Hematopoietic multipotent progenitor cell (in vitro differentiated cells): Measurements from ENCODE around the gene DDX1. TPM values are rescaled to one million over a fixed set of nuclear protein-coding genes. Genes with fewer than 3 reads are reported as not detected.
"Not testable (repeated sequence)": the region's sequence is repeated elsewhere in the genome, so short reads cannot be mapped to it uniquely, and the experiment has no call there.

ENCODE experiments used
- DNase-seq, 3 donors: peaks; one replicate each; pipeline ENCODE4 v3.0.0-alpha.2; 2011 to 2015; ENCODE audit warnings: low read depth in 2 of 3, low spot score in 2 of 3
- total RNA-seq: library from RNA; depleted of rRNA; stranded (reverse); fragments of >200 nt; gene quantifications from one replicate; pipeline ENCODE4 v1.2.3, GENCODE V29; 2012

Gene DDX1
- total RNA-seq, 1 donor = 22.1 TPM

DNA sequence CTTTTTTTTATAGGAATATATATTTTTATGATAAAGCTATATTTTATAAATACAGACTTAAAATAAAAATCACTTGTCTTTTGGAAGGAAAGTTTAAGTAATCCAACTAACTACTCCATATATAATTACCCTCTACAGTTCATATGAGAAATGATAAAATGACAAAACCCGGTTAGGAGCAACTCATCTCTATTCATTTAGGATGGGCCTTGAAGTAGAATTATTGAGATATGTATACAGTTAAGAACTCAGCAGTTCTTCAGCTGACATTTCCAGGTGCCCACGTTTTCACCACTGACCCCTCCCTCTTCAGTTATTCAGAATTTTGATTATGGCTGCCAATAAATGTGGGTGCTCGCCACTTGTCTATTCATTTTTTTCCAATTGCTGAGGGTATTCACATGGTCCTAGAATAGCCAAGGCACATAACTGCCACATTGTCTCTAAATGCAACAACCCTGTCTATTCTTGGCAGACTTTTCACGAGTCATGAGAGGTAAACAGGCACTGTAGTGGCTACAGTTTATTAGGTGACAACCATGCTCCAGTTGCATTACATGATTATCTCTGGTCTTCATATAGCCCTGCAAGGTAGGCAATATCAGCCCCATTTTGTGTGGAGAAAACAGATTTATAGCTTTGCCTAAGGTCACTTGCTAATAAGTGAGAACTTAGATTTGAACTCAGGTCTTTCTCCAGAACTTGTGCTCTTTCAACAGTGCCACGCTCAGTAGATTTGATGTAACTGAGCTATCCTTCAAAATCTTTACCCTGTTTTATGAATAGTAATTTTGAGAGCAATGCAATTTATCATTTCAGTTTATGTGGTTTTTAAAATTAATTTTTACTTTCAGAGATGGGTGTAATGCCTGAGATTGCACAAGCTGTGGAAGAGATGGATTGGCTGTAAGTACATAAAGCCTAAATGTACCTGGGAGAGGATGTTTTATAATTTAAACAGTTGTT is 2.9 kb downstream of the DDX1 start:
- no peak for DNase-seq

DNA sequence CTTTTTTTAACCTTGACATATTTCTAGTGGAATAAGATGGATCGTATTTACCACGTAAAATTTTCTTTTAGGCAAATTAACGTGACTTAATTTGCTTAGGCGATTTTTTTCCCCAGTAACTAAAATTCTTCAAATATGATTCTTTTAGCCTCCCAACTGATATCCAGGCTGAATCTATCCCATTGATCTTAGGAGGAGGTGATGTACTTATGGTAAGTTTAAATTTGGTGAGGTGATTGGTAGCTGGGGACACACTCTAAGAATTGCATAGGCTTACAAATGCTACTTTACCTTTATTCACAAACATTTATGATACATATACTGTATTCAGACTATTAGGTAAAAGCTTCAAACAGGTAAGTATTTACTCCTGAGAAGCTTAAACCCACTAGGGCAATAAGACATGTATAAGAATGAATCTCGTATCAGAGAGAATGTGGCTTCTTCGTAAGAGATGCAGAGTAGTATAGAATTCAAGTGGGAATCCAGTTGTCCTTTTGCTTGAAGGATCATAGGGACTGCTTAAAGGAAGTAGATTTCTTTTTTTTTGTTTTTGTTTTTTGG is 3.8 kb downstream of the DDX1 start:
- DNase-seq = no peak

DNA sequence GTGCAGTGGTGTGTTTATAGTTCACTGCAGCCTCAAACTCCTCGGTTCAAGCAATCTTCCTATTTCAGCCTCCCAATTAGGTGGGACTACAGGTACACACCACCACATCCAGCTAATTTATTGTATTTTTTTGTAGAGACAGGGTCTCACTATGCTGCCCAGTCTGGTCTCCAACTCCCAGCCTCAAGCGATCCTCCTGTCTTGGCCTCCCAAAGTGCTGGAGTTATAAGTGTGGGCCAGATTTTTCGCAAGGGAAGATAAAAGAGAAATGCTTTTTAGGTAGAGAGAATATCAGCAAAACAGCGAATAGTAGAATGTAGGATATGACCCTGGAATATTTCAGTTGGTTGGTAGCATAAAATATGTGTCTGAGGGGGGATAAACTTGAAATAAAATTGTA is 4.3 kb downstream of the DDX1 start:
- no peak for DNase-seq

DNA sequence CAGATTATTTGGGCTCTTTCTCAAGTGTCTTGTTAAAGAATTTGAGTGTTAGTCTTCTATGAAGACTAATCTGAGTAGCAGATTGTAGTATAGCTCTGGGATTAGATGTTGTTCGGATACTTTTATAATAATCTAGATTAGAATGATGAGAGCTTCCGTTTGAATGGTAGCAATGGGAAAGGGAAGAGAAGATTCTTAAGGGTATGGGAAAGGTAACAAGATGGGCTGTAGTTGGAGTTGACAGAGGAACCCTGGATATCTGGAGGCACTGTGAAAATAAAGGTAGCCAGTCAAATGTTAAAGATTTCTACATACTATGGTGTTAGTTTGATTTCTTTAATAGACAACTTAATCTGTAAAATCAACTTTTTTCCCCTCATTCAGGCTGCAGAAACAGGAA is 4.7 kb downstream of the DDX1 start:
- no peak for DNase-seq

DNA sequence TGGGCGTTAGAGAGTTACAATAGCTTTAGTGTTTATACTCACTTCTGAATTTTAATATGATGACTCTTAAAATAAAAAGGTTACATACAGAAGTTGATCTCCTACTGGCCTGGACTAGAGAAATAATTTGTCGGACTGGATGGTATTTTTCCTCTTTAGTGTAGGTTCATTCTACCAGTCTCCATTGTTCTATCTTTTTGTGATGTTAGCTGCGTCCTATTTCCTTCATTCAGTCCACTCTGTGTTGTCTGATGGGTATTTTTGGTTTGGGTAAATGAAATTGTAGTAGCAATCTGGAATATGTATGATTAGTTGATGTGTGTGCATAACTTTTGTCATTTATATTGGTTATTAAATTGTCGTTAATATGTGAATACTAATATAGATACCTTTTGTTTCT is 5.3 kb downstream of the DDX1 start:
- no peak for DNase-seq

DNA sequence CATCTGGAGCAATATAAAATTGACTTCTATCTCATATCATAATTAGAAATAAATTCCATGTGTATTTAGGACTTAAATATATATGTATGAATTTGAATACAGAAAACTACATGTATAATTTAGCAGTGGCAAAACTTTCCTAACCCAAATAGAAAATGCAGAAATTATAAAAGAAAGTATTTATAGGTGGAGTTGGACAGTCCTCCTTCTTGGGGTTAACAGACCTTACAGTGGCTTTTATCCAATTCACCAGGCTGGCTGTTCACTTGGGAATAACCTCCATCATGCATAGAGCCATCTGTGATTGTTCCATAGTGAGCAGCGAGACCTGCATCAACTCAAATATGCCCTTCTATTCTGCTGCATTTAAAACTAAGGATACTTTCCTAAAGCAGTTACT is 8.3 kb downstream of the DDX1 start:
- no peak for DNase-seq

DNA sequence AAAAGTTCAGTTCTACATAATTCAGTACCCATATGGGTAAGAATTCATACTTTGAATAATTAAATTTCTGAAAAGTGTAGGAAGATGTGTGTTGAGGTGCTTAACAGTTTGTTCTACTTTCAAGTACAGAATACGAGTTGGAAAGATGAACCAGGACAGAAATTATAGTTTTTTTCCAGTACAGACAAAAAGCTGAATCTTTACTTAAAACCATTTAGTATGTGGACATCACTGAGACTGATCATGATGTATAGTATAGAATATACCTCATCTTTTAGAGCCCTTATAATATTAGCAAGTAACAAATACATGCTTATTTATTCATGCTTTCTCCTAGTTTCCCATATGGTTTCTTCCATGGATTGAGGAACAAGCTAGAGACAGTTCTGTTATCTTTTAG is 10.0 kb downstream of the DDX1 start:
- no peak for DNase-seq

DNA sequence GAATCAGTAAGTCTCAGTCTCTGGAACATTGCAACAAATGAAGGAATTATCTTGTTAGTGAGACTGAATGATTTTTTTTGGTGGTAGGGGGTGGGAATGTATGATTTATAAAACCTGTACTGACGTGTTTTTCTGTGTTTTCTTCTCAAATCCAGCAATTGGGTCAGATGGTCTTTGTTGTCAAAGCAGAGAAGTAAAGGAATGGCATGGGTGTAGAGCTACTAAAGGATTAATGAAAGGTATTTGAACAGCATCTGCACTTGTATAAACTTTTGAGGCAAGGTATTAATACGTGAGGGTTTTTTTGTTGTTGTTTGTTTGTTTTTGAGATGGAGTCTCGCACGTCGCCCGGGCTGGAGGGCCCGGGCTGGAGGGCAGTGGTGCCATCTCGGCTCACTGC is 10.7 kb downstream of the DDX1 start:
- DNase-seq = no peak

DNA sequence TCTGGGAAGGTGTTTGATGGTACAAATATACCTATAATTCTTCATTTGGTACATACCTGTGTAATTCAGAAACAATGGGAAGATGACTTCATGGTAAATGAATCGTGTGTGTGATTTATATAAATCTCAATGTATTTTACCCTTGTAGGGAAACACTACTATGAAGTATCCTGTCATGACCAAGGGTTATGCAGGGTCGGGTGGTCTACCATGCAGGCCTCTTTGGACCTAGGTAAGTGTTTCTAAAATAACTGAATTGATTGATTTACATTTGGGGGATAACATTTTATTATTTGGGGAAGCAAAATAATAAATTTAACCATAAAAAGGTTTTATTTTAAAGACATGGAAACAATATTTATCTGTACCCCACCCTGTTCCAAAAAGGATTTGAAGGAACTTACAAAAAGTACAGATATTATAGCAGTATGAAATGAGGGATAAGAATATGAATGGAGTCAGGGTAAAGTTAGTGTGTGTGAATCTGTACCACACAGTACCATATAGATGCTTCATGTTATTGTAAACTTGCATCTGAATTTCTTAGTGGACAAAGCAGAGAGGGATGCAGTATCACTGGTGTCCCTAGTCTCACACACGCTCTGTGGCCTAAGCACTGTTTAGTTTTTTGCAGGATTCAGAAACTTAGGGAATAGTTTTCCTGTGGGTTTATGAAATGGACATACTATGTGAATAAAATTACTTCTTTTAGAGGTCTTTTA is 11.5 kb downstream of the DDX1 start:
- DNase-seq = no peak

DNA sequence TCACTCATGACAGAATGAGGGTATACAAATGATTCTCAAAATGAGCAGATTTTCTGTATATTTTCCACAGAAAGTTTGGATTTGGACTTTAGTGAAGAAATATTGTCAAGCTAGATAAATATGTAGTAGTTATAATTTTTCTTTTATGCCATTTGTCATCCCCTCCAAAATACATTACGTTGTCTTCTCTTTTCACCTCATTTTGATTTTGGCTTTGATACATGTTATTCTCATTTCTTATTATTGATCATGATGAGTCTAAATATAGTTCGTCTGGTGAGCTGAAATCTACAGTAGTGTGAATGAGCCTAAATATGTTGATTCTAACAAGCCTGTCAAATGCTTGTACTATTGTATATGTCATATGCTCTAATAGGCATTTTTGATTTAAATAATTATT is 12.3 kb downstream of the DDX1 start:
- DNase-seq = no peak

DNA sequence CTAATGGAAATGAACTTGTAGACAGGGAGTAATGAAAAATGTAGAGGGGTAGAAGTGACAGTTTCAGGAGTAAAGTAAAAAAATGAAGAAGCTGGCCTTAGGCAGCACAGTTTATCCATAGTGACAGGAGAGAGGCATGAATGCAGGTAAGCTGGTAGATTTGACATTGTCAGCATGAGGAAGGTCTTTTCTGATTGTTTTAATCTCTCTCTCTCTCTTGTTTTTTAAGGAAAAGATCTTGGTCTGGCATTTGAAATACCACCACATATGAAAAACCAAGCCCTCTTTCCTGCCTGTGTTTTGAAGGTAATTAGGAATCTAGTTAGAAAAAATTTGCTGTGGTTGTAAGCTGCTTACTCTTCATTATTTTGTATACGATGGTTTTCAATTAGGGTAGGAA is 14.1 kb downstream of the DDX1 start:
- no peak for DNase-seq

DNA sequence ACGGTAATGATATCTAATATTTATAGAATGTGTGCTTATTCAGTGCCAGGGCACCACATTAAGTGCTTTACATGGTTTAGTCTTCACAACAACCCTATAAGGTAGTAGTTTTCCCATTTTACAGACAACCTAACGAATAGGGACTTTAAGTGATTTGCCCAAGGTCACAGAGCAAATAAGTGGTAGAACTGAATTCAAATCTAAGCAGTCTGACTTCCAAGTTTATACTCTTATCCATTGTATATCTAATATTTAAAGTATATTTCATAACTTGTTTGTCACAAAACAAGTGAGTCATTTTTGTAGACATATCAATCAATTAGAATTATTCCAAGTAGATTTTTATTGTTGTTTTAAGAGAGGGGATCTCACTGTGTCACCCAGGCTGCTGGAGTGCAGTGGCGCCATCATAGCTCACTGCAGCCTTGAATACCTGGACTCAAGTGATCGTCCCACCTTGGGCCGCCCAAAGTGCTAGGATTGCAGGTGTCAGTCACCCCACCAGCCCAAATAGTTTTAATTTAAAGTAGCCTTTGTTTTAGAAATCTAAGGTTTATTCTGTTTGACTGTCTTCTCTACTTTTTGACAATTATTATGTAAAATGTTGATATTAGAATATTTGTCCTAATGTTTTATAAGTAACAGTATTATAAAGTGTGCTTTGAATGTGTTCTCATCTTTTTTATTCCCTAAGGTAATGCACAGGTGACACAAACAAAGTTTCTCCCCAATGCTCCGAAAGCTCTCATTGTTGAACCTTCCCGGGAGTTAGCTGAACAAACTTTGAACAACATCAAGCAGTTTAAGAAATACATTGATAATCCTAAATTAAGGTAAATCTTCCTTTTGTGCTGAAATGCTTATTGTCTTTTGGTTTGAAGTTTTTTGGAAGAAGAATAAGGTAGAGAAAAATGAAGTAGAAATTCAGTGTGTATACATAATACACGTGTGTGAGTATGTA is 15.1 kb downstream of the DDX1 start:
- no peak for DNase-seq

DNA sequence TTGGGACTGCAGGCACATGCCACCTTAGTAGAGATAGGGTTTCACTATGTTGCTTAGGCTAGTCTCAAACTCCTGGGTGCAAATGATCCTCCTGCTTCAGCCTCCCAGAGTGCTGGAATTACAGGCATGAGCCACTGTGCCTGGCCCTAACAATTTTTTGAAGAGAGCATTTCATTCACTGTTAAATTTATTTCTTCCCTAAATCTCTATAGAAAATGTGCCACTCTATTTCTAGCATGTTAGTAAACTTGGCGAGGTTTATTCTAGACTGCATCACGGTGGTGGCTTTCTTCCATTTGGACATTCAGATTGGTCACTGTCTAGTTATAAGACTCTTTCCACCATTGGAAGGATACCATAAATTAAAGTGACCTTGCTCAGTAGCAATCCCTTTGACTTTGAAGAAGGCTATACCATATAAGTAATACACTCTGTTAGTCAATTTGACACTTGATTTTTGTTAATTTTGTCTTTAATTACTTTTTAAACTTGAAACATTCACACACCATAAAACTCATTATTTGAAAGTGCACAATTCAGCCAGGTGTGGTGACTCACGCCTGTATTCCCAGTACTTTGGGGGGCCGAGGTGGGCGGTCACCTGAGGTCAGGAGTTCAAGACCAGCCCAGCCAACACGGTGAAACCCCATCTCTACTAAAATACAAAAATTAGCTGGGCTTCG is 16.2 kb downstream of the DDX1 start:
- DNase-seq = no peak

DNA sequence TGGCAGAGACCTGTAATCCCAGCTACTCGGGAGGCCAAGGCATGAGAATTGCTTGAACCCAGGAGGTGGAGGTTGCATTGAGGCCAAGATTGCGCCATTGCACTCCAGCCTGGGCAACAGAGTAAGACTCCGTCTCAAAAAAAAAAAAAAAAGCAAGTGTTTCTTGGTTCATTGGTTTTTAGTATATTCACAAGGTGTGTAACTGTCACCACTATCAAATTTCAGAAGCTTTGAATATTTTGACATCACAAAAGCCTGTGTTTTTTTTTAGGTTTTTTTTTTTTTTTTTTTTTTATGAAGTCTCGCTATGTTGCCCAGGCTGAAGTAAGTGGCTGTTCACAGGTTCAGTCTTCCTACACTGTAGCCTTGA is 16.7 kb downstream of the DDX1 start:
- DNase-seq = no peak

DNA sequence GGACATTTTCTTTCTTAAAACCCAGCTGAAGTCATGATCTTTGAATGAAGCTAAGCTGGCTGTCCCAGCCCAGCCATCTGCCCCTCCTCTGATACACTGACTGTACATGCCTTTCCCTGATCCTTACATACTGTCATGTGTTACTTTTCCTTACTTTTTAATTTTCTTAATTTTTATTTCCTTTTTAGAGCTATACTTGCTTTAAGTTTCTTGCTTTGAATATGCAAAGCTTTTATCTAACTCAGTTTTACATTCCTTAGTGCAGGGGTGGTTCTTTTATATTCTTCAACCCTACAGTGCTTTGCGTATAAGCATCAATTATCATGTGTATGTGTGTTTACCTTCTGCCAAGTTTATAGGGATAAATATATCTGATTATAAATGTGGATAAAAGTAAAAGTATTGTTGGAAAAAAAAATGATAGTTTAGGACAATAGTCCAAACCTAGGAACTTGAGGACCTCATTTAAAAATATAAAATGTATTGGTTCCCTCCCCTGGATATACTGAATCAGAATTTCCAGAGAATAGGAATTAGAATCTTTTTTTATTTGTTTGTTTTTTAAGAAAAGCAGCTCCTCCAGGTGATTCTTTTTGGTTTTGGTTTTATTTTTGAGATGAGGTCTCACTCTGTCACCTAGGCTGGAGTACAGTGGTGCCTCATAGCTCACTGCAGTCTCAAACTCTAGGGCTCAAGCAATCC is 17.8 kb downstream of the DDX1 start:
- no peak for DNase-seq

DNA sequence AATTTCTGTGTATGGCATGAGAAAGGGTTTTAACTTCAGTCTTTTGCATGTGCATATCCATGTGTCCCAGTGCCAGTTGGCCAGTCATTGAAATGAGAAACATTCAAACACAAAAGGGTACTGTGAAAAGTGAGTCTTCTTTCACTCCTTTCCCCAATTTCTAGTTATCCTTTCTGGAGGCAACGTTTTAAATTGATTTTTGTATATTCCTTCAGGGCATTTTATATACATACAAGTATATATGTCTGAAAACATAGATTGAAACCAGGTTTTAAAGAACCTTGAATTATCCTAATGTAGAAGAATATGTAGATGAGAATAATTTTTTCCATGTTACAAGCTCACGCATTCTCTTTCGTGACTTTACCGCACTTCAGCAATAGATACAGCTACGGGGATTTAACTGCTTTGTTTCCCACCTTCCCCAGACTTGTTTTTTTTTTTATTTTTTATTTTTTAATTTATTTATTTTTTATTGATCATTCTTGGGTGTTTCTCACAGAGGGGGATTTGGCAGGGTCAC is 18.8 kb downstream of the DDX1 start:
- no peak for DNase-seq

DNA sequence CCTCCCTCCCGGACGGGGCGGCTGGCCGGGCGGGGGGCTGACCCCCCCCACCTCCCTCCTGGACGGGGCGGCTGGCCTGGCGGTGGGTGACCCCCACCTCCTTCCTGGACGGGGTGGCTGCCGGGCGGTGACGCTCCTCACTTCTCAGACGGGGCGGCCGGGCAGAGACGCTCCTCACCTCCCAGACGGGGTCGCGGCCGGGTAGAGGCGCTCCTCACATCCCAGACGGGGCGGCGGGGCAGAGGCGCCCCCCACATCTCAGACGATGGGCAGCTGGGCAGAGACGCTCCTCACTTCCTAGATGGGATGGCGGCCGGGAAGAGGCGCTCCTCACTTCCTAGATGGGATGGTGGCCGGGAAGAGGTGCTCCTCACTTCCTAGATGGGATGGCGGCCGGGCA is 20.4 kb downstream of the DDX1 start:
- DNase-seq = not testable (repeated sequence)

DNA sequence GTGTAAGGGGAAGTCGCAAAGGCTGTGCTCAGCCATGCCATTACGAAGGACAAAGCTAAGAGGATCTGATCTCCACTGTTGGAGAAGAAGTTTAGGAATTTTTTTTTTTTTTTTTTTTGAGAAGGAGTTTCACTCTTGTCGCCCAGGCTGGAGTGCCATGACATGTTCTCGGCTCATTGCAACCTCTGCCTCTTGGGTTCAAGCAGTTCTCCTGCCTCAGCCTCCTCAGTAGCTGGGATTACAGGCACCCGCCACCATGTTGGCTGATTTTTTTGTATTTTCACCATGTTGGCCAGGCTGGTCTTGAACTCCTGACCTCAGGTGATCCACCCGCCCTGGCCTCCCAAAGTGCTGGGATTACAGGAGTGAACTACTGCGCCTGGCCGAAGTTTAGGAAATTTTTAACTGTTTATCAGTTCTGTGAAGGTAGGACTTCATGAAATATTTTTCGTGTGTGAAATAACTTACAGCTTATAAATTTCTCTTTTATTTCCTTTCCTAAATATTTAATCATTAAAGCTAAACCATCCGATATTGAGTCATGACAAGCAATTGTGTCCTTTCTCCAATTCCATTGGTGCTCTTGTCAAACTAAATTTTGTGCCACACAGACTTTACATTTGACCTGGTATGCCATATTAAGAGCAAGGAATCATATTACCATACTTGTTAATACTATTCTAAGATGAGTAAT is 22.2 kb downstream of the DDX1 start:
- no peak for DNase-seq
